SH-SY5Y (cell line): ENCODE results near the gene RAB6D.

Source experiments
- GATA2 ChIP-seq: IDR thresholded peaks from 2 replicates; pipeline ENCODE4 v1.6.1; 2011; ENCODE audit warnings: mild to moderate bottlenecking, low read depth, low read length
- GATA3 ChIP-seq: IDR thresholded peaks from 2 replicates; pipeline ENCODE4 v1.6.1; 2011; ENCODE audit warnings: low read depth, mild to moderate bottlenecking, low read length, moderate library complexity

DNA sequence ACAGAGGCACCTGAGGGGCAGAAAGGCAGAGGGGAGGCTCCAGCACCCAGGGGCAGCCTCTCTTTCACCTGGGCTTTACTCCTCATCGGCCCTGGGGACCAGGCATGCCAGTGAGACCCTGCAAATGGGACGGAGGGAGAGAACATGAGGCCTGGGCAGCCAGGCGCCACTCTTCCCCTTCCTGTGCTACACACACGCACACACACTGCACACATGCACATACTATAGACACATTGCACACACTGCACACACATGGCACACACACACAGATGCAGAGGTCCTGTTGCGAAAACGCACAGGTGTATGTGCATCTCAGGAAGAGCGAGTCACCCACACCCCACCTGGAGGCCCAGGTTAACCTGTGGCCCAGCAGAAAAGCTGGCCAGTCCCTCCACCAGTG is 3.4 kb upstream of the RAB6D start:
- TF ChIP-seq GATA3, result no peak
- TF ChIP-seq GATA2, result no peak
